HepG2 (cell line): ENCODE measurements around the gene DCAF4. TPM values are rescaled to one million over a fixed set of nuclear protein-coding genes. Genes with fewer than 3 reads are reported as not detected.

Source experiments
- ATF1 ChIP-seq: IDR thresholded peaks from 2 replicates; pipeline ENCODE4 v1.6.1; 2016; ENCODE audit warnings: mild to moderate bottlenecking, control low read depth
- CBFB ChIP-seq: sonication (generic); formaldehyde crosslinking; IDR thresholded peaks from 2 replicates; pipeline ENCODE4 v1.4.0; 2020; ENCODE audit warnings: missing genetic modification reagents
- DBP ChIP-seq: sonication (generic); formaldehyde crosslinking; IDR thresholded peaks from 2 replicates; pipeline ENCODE4 v1.4.0; 2020; ENCODE audit warnings: missing genetic modification reagents; ENCODE audit errors: not compliant biosample characterization
- GATA4 ChIP-seq: sonication (generic); IDR thresholded peaks from 2 replicates; pipeline ENCODE4 v1.6.1; 2016; ENCODE audit warnings: antibody characterized with exemption, low read depth, borderline replicate concordance
- GMEB2 ChIP-seq: IDR thresholded peaks from 2 replicates; pipeline ENCODE4 v1.6.1; 2016; ENCODE audit warnings: missing biosample characterization, missing genetic modification reagents, low read depth
- HMG20B ChIP-seq: conservative IDR thresholded peaks from 2 replicates; pipeline ENCODE4 v1.6.1; 2016; ENCODE audit warnings: missing genetic modification reagents, missing compliant biosample characterization
- HNF1B ChIP-seq: sonication (generic); formaldehyde crosslinking; IDR thresholded peaks from 2 replicates; pipeline ENCODE4 v1.5.1; 2020; ENCODE audit warnings: mild to moderate bottlenecking, moderate library complexity, missing genetic modification reagents
- HNRNPUL1 ChIP-seq: fragments of 200-400 bp; formaldehyde crosslinking; IDR thresholded peaks from 2 replicates; pipeline ENCODE4 v1.6.1; 2017; ENCODE audit warnings: low read depth, mild to moderate bottlenecking, low read length, moderate library complexity
- JDP2 ChIP-seq: sonication (generic); formaldehyde crosslinking; IDR thresholded peaks from 2 replicates; pipeline ENCODE4 v1.8.1; 2022; ENCODE audit warnings: missing genetic modification reagents, borderline replicate concordance
- MIXL1 ChIP-seq: IDR thresholded peaks from 2 replicates; pipeline ENCODE4 v1.6.1; 2016
- RBFOX2 ChIP-seq: fragments of 200-400 bp; formaldehyde crosslinking; IDR thresholded peaks from 2 replicates; pipeline ENCODE4 v1.6.1; 2017; ENCODE audit warnings: low read depth, mild to moderate bottlenecking, low read length
- RELA ChIP-seq: sonication (generic); formaldehyde crosslinking; IDR thresholded peaks from 2 replicates; pipeline ENCODE4 v1.4.0; 2020; ENCODE audit warnings: missing genetic modification reagents
- ZBTB21 ChIP-seq: sonication (generic); formaldehyde crosslinking; IDR thresholded peaks from 2 replicates; pipeline ENCODE4 v1.4.0; 2020; ENCODE audit warnings: missing genetic modification reagents
- ZBTB8A ChIP-seq: sonication (generic); formaldehyde crosslinking; IDR thresholded peaks from 2 replicates; pipeline ENCODE4 v1.4.0; 2020; ENCODE audit warnings: mild to moderate bottlenecking, low read depth, missing genetic modification reagents, borderline replicate concordance
- ZFP90 ChIP-seq: sonication (generic); formaldehyde crosslinking; IDR thresholded peaks from 2 replicates; pipeline ENCODE4 v1.8.0; 2022; ENCODE audit warnings: missing genetic modification reagents, mild to moderate bottlenecking, inconsistent platforms, borderline replicate concordance
- ZMYM2 ChIP-seq: sonication (generic); formaldehyde crosslinking; IDR thresholded peaks from 2 replicates; pipeline ENCODE4 v1.8.0; 2022; ENCODE audit warnings: mild to moderate bottlenecking, missing genetic modification reagents
- ZNF124 ChIP-seq: sonication (generic); formaldehyde crosslinking; IDR thresholded peaks from 2 replicates; pipeline ENCODE4 v1.4.0; 2020; ENCODE audit warnings: missing genetic modification reagents
- ZNF143 ChIP-seq: sonication (generic); formaldehyde crosslinking; IDR thresholded peaks from 2 replicates; pipeline ENCODE4 v1.4.0; 2020; ENCODE audit warnings: missing genetic modification reagents
- ZNF350 ChIP-seq: sonication (generic); formaldehyde crosslinking; IDR thresholded peaks from 2 replicates; pipeline ENCODE4 v1.4.0; 2020; ENCODE audit warnings: mild to moderate bottlenecking, low read depth, missing genetic modification reagents, borderline replicate concordance
- ZNF451 ChIP-seq: sonication (generic); formaldehyde crosslinking; IDR thresholded peaks from 2 replicates; pipeline ENCODE4 v1.5.0; 2020; ENCODE audit warnings: mild to moderate bottlenecking, missing genetic modification reagents
- ZNF670 ChIP-seq: sonication (generic); formaldehyde crosslinking; IDR thresholded peaks from 2 replicates; pipeline ENCODE4 v1.8.0; 2022; ENCODE audit warnings: mild to moderate bottlenecking, missing genetic modification reagents, borderline replicate concordance
- ZNF703 ChIP-seq: sonication (generic); formaldehyde crosslinking; IDR thresholded peaks from 2 replicates; pipeline ENCODE4 v1.5.1; 2020; ENCODE audit warnings: missing genetic modification reagents, mild to moderate bottlenecking, moderate library complexity, borderline replicate concordance
- polyA plus RNA-seq, 8 experiments: library from polyadenylated mRNA; depleted of rRNA in 3 of 8; stranded (reverse) in 7 of 8; unstranded in 1 of 8; fragments of >200 nt; fragmentation: Illumina TruSeq in 4 of 8; extraction: Trizol in 4 of 8; gene quantifications; 2 replicates each; pipeline versions ENCODE4 v1.2.1 to v1.2.3, GENCODE V29; 2011 to 2016; ENCODE audit warnings: low read depth in 4 of 8, missing spikeins in 1 of 8, mixed read lengths in 1 of 8; ENCODE audit not compliant: insufficient read depth in 1 of 8
- total RNA-seq, 5 experiments: library from RNA; depleted of rRNA; stranded (reverse); fragments of >200 nt; fragmentation: Illumina TruSeq; extraction: Trizol; gene quantifications; 2 replicates each; pipeline ENCODE4 v1.2.3, GENCODE V29; 2016; ENCODE audit warnings: low read depth in 1 of 5
- TF ChIP-seq, protein P1 (sequence below): sonication (generic); formaldehyde crosslinking; IDR thresholded peaks from 2 replicates; pipeline ENCODE4 v1.5.1; 2020; ENCODE audit warnings: mild to moderate bottlenecking, missing genetic modification reagents, moderate library complexity

DCAF4 gene
- total and polyA plus RNA-seq, 2 of the 13 experiments (the other 11 are each of a cell fraction or from before 2014, with no cell fraction given): 18.8 to 21.1 TPM

GRCh38 chr14:72926292-72927028, at the start of gene DCAF4 (continued):
- TF ChIP-seq ZBTB8A (CRISPR knock-in tag) (0 out of 2 replicates have a peak, but pooled peaks have one; percentile 28), GMEB2 (CRISPR knock-in tag) (no peak), CBFB (CRISPR knock-in tag) (0 out of 2 replicates have a peak, but pooled peaks have one; percentile 13), ZMYM2 (no peak), JDP2 (CRISPR knock-in tag) (no peak), MIXL1 (no peak), ZNF670 (CRISPR knock-in tag) (no peak), DBP (no peak), HNF1B (CRISPR knock-in tag) (peak; percentile 57), HNRNPUL1 (no peak), GATA4 (no peak), ZNF143 (no peak), HMG20B (CRISPR knock-in tag) (0 out of 2 replicates have a peak, but pooled peaks have one; percentile 27), ZNF124 (CRISPR knock-in tag) (no peak), ATF1 (CRISPR knock-in tag) (peak; percentile 68), ZNF350 (CRISPR knock-in tag) (no peak), ZFP90 (no peak), RELA (CRISPR knock-in tag) (0 out of 2 replicates have a peak, but pooled peaks have one; percentile 40), ZBTB21 (no peak), RBFOX2 (peak; percentile 73), ZNF703 (CRISPR knock-in tag) (no peak), ZNF451 (CRISPR knock-in tag) (peak; percentile 73; the same call in 1 of the 2 replicates)
- TF ChIP-seq, protein P1, sequence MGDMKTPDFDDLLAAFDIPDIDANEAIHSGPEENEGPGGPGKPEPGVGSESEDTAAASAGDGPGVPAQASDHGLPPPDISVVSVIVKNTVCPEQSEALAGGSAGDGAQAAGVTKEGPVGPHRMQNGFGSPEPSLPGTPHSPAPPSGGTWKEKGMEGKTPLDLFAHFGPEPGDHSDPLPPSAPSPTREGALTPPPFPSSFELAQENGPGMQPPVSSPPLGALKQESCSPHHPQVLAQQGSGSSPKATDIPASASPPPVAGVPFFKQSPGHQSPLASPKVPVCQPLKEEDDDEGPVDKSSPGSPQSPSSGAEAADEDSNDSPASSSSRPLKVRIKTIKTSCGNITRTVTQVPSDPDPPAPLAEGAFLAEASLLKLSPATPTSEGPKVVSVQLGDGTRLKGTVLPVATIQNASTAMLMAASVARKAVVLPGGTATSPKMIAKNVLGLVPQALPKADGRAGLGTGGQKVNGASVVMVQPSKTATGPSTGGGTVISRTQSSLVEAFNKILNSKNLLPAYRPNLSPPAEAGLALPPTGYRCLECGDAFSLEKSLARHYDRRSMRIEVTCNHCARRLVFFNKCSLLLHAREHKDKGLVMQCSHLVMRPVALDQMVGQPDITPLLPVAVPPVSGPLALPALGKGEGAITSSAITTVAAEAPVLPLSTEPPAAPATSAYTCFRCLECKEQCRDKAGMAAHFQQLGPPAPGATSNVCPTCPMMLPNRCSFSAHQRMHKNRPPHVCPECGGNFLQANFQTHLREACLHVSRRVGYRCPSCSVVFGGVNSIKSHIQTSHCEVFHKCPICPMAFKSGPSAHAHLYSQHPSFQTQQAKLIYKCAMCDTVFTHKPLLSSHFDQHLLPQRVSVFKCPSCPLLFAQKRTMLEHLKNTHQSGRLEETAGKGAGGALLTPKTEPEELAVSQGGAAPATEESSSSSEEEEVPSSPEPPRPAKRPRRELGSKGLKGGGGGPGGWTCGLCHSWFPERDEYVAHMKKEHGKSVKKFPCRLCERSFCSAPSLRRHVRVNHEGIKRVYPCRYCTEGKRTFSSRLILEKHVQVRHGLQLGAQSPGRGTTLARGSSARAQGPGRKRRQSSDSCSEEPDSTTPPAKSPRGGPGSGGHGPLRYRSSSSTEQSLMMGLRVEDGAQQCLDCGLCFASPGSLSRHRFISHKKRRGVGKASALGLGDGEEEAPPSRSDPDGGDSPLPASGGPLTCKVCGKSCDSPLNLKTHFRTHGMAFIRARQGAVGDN (CRISPR knock-in tag): peak; percentile 75
